Uterus (tissue), 2 donors: ENCODE results near the gene CACNB4.

Experiments used
- POLR2A ChIP-seq, 2 donors: fragments of 450-650 bp; IDR thresholded peaks; one replicate each; pipeline ENCODE4 v1.6.1; 2016; ENCODE audit warnings: antibody characterized with exemption in 2 of 2, mild to moderate bottlenecking in 1 of 2, moderate library complexity in 1 of 2
- TF ChIP-seq, protein P1 (sequence below), 4 experiments: fragments of 200-600 bp in 2 of 4; fragments of 450-650 bp in 2 of 4; sonication (generic) in 2 of 4; IDR thresholded peaks; one replicate each; pipeline ENCODE4 v1.5.1; 2016 to 2019; ENCODE audit warnings: antibody characterized with exemption in 4 of 4, mild to moderate bottlenecking in 2 of 4, moderate library complexity in 1 of 4

DNA sequence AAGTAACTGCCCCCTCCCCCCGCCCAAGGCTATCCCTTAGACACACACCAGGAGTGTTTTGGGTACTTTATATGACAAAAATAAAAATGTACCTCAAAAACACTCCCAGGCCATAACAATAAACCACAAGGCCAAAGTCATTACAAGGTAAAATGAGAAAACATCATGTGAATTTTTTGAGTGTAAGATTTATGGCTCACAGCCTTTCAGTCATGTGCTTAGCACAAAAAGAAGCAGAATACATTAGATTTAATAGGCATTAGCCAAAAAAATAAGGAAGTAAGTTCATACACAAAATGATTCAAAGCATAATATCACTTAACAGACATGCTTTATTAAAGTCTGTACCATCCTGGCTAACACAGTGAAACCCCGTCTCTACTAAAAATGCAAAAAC, 103.7 kb downstream of the CACNB4 start:
- no peak for TF ChIP-seq POLR2A (IDR thresholded peaks at IDR 0.05)
- TF ChIP-seq, protein P1, sequence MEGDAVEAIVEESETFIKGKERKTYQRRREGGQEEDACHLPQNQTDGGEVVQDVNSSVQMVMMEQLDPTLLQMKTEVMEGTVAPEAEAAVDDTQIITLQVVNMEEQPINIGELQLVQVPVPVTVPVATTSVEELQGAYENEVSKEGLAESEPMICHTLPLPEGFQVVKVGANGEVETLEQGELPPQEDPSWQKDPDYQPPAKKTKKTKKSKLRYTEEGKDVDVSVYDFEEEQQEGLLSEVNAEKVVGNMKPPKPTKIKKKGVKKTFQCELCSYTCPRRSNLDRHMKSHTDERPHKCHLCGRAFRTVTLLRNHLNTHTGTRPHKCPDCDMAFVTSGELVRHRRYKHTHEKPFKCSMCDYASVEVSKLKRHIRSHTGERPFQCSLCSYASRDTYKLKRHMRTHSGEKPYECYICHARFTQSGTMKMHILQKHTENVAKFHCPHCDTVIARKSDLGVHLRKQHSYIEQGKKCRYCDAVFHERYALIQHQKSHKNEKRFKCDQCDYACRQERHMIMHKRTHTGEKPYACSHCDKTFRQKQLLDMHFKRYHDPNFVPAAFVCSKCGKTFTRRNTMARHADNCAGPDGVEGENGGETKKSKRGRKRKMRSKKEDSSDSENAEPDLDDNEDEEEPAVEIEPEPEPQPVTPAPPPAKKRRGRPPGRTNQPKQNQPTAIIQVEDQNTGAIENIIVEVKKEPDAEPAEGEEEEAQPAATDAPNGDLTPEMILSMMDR (IDR thresholded peaks at IDR 0.05) = no peak
